AG04449 (cell line): ENCODE results near the gene SPRR5.
A peak's percentile ranks its signal among the peaks of the same experiment; 100 is the strongest.

Source experiments
- CTCF ChIA-PET: fragments of 350-600 bp; formaldehyde crosslinking; extraction: SDS; loops from one replicate; lab custom pipeline; 2021; ENCODE audit warnings: antibody characterized with exemption; lab: Yijun Ruan, JAX
- POLR2A ChIA-PET: fragments of 400-600, 350-600 bp; formaldehyde crosslinking; extraction: SDS; loops from one replicate; lab custom pipeline; 2020; ENCODE audit warnings: antibody characterized with exemption, inconsistent platforms; lab: Yijun Ruan, JAX
- DNase-seq: peaks from one replicate; pipeline ENCODE4 v3.0.0-alpha.2; 2010; ENCODE audit warnings: low read depth, low spot score
- H3K4me3 ChIP-seq: 2 replicates; pipeline ENCODE4 v1.5.1; 2011; ENCODE audit warnings: low read depth, mild to moderate bottlenecking, control low read depth, low read length
- TF ChIP-seq, protein P1 (sequence below): IDR thresholded peaks from one replicate; pipeline ENCODE4 v1.5.1; 2011; ENCODE audit warnings: mild to moderate bottlenecking, moderate library complexity, low read length, control low read depth, inconsistent platforms; ENCODE audit not compliant: insufficient read depth; ENCODE audit errors: missing control alignments

The SPRR5 gene

GRCh38 chr1:152906023-152906565 lies 40.9 kb upstream of the SPRR5 start:
- ChIA-PET CTCF (interaction anchor here (0.7 to 21.3 kb wide), 4 partner anchors 10 to 35 kb away, joined by 3 to 203 read pairs (median 8); no protein-coding TSS in a partner anchor), POLR2A (no interaction called here)
- no peak overlapping the region for H3K4me3 ChIP-seq

DNA sequence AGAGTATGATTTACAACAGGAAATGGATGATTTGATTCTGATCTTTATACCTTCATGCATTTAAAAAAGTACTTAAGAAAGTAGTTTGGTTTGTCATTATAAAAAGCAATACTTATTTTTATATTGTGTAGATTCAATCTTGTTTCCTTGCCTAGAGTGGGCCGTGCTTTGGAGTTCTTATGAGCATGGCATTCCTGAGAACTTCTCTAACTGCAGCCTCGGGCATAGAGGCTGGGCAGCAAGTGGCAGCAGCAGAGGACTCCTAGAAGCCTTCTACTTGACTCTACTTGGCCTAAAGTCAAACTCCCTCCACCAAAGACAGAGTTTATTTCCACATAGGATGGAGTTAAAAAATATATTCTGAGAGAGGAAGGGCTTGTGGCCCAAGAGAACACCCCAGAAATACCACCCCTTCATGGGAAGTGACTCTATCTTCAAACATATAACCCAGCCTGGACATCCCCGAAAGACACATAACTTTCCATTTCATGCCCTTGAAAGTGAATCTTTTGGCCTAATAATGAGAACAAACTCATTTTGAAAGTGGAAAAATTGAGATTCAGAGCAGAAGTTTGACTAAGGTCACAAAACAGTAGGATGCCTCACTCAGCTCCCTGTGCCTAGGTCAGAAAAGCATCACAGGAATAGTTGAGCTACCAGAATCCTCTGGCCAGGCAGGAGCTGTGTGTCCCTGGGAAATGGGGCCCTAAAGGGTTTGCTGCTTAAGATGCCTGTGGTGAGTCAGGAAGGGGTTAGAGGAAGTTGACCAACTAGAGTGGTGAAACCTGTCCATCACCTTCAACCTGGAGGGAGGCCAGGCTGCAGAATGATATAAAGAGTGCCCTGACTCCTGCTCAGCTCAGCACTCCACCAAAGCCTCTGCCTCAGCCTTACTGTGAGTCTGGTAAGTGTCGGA lies 39.1 kb upstream of the SPRR5 start, which contains the start of gene IVL:
Gene IVL, plus strand, starts transcription at position 861 of the 916 bp plus-strand sequence. CDS start 1,252 bp downstream, outside the sequence.
- CTCF ChIA-PET: interaction anchor here (1.3 to 21.3 kb wide), 3 partner anchors 18 to 37 kb away, joined by 5 to 203 read pairs (median 13); no protein-coding TSS in a partner anchor
- TF ChIP-seq, protein P1, sequence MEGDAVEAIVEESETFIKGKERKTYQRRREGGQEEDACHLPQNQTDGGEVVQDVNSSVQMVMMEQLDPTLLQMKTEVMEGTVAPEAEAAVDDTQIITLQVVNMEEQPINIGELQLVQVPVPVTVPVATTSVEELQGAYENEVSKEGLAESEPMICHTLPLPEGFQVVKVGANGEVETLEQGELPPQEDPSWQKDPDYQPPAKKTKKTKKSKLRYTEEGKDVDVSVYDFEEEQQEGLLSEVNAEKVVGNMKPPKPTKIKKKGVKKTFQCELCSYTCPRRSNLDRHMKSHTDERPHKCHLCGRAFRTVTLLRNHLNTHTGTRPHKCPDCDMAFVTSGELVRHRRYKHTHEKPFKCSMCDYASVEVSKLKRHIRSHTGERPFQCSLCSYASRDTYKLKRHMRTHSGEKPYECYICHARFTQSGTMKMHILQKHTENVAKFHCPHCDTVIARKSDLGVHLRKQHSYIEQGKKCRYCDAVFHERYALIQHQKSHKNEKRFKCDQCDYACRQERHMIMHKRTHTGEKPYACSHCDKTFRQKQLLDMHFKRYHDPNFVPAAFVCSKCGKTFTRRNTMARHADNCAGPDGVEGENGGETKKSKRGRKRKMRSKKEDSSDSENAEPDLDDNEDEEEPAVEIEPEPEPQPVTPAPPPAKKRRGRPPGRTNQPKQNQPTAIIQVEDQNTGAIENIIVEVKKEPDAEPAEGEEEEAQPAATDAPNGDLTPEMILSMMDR: no peak
- POLR2A ChIA-PET: no interaction called here
- H3K4me3 ChIP-seq: no peak within 1 kb of the TSS
- DNase-seq: no peak

More at GRCh38 chr1:152906023-152906565, 40.9 kb upstream of the SPRR5 start:
- DNase-seq: peak; percentile 70
- TF ChIP-seq, protein P1: no peak

- POLR2A ChIA-PET: interaction anchor here (0.5 kb wide), 1 partner anchor 210 kb away, joined by 3 read pairs; no protein-coding TSS in a partner anchor
- TF ChIP-seq, protein P1: no peak
- DNase-seq: no peak
- no peak overlapping the region for H3K4me3 ChIP-seq
- CTCF ChIA-PET: interaction anchor here (1.3 to 21.3 kb wide), 3 partner anchors 17 to 38 kb away, joined by 5 to 203 read pairs (median 8); no protein-coding TSS in a partner anchor
These were observed 37.8 kb upstream of the SPRR5 start for GRCh38 chr1:152909206-152909605.

GRCh38 chr1:152912471-152912870 lies 34.5 kb upstream of the SPRR5 start:
- TF ChIP-seq, protein P1: no peak
- ChIA-PET CTCF (interaction anchor here (1.2 to 21.3 kb wide), 3 partner anchors 14 to 42 kb away, joined by 5 to 203 read pairs (median 33); no protein-coding TSS in a partner anchor), POLR2A (no interaction called here)
- no peak for DNase-seq
- no peak overlapping the region for H3K4me3 ChIP-seq

DNA sequence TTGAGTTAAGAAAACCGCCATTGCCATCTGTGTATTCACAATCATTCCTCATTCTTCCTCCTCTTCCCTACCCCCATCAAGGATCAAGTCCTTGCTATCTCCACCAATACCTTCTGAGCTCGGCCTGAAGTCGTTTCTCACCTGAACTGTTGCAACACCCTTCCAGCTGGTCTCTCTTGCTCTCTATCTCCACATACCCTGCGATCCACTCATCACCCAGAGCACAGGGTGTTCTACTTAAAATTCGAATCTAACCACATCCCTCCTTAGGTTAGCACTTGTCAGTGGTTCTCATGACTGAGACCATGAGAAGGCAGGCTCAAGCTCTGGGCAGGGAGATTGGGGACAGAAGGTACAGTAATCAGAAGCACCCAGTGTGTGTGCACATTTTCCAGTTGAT lies 34.1 kb upstream of the SPRR5 start:
- TF ChIP-seq, protein P1: no peak
- CTCF ChIA-PET: interaction anchor here (1.2 to 21.3 kb wide), 3 partner anchors 13 to 42 kb away, joined by 5 to 203 read pairs (median 33); no protein-coding TSS in a partner anchor

GRCh38 chr1:152917794-152918193 lies 29.2 kb upstream of the SPRR5 start:
- no peak for DNase-seq
- TF ChIP-seq, protein P1: no peak
- CTCF ChIA-PET: interaction anchor here (1.1 to 21.3 kb wide), 2 partner anchors 9 to 47 kb away, joined by 3 to 203 read pairs; no protein-coding TSS in a partner anchor
- H3K4me3 ChIP-seq: no peak overlapping the region
- POLR2A ChIA-PET: no interaction called here

More for the DNA sequence above, 34.1 kb upstream of the SPRR5 start:
- POLR2A ChIA-PET: no interaction called here
- DNase-seq: no peak
- H3K4me3 ChIP-seq: no peak overlapping the region
